ENCODE results near the gene PTPRN2. TPM values are rescaled to one million over a fixed set of nuclear protein-coding genes. Genes with fewer than 3 reads are reported as not detected.
"Not testable (repeated sequence)": the region's sequence is repeated elsewhere in the genome, so short reads cannot be mapped to it uniquely, and the experiment has no call there.

Gene PTPRN2
- polyA plus RNA-seq, 1 experiment: 0.31 TPM

DNA sequence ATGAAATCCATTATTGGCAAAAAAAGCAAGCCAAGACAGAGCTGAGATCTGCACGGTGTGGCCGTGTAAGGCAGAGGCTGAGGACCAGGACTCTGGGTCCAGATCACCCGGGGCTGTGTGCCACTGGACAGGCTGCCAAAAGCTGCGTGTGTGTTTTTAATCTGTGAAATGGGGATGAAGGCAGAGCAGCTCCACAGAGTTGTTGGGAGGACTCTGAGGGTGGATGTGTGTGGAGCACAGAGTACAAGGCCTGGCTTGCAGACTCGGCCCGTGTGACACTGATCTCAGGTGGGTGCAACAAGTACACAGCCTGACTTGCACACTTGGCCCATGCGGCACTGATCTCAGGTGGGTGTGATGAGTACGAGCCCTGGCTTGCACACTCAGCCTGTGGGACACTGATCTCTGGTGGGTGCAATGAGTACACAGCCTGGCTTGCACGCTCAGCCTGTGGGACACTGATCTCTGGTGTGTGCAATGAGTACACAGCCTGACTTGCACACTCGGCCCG lies 921.0 kb downstream of the PTPRN2 start:
- POLR2A ChIA-PET: no interaction called here

DNA sequence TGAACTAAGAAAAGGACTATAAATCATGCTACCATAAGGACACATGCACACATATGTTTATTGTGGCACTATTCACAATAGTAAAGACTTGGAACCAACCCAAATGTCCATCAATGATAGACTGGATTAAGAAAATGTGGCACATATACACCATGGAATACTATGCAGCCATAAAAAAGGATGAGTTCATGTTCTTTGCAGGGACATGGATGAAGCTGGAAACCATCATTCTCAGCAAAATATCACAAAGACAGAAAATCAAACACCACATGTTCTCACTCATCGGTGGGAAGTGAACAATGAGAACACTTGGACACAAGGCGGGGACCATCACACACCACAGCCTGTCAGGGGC lies 922.0 kb downstream of the PTPRN2 start:
- H3K4me3 ChIP-seq (ENCODE audit: low read depth, low read length); H3K36me3 ChIP-seq (ENCODE audit: control insufficient read depth, insufficient read depth, low read length); CTCF ChIA-PET; DNase-seq (ENCODE audit: low read depth); POLR2A ChIA-PET; H3K27me3 ChIP-seq (ENCODE audit: control insufficient read depth, insufficient read depth, low read length): not testable (repeated sequence)

More for the DNA sequence above, 921.0 kb downstream of the PTPRN2 start:
- CTCF ChIA-PET: no interaction called here
- Histone ChIP-seq H3K36me3 (ENCODE audit: control insufficient read depth, insufficient read depth, low read length) (no peaks in the 10 kb centered on the region), H3K27me3 (ENCODE audit: control insufficient read depth, insufficient read depth, low read length) (no peaks in the 10 kb centered on the region), H3K4me3 (ENCODE audit: low read depth, low read length) (no peak overlapping the region)
- DNase-seq (ENCODE audit: low read depth): no peak
- TF ChIP-seq, protein P1, sequence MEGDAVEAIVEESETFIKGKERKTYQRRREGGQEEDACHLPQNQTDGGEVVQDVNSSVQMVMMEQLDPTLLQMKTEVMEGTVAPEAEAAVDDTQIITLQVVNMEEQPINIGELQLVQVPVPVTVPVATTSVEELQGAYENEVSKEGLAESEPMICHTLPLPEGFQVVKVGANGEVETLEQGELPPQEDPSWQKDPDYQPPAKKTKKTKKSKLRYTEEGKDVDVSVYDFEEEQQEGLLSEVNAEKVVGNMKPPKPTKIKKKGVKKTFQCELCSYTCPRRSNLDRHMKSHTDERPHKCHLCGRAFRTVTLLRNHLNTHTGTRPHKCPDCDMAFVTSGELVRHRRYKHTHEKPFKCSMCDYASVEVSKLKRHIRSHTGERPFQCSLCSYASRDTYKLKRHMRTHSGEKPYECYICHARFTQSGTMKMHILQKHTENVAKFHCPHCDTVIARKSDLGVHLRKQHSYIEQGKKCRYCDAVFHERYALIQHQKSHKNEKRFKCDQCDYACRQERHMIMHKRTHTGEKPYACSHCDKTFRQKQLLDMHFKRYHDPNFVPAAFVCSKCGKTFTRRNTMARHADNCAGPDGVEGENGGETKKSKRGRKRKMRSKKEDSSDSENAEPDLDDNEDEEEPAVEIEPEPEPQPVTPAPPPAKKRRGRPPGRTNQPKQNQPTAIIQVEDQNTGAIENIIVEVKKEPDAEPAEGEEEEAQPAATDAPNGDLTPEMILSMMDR (IDR thresholded peaks at IDR 0.05; ENCODE audit: insufficient read depth, low read depth, low read length): no peak

DNA sequence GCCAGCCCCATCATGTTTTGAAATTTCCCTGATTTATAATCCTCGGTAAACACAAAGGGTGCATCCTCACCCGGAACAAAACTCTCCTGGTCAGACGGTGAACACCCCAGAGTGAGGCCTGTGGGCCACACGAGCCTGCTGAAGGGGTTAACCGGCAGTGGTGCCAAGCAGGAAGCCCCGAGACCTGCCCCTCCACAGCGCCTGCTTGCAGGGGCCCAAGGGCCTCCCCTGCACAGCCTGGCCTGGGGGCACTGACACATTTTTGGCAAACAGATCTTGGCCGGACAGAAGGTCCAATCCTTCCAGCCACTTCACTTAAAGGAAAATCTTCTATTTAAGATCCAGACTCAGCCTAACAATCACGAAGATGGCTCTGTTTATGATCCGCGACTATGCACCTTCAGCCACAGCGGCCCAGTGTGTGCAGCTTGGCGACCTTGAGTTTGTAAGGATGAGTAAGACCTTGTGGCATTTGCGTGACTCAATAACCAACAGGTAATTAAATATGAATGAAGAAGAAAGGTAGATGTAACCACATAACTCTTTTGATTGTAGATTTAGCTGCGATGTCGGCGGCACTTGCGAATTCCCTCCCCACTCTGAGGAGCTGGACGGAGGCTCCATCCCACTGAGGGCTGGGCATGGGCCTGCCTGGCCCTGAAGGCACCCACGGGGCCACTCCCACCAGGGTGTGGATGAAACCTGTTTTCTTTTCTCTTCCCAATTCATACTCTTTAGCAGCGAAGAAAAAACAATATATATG lies 922.6 kb downstream of the PTPRN2 start:
- TF ChIP-seq, protein P1 (IDR thresholded peaks at IDR 0.05; ENCODE audit: insufficient read depth, low read depth, low read length): no peak
- DNase-seq (ENCODE audit: low read depth): no peak
- ChIA-PET POLR2A (no interaction called here), CTCF (no interaction called here)
- Histone ChIP-seq H3K27me3 (ENCODE audit: control insufficient read depth, insufficient read depth, low read length) (no peaks in the 10 kb centered on the region), H3K4me3 (ENCODE audit: low read depth, low read length) (no peak overlapping the region), H3K36me3 (ENCODE audit: control insufficient read depth, insufficient read depth, low read length) (no peaks in the 10 kb centered on the region)

DNA sequence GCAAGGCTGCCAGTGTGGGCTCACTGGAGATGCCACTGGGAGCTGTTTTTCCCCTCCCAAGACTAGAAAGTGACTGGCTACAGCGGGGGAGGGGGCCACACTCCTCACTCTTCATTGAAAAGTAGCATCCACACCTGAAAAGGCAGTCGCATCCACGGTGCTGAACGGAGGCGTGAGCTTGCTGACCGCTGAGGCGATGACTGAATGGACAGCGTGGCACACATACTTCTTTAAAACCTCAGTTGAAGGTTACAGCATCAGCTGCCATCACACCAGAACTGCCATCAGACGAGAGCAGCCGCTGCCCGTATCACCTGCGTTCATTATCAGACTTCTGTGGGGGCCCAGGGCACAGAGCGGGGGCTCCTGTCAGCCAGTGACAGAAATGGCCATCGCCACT lies 923.6 kb downstream of the PTPRN2 start:
- no peak for DNase-seq (ENCODE audit: low read depth)
- ChIA-PET POLR2A (no interaction called here), CTCF (no interaction called here)
- Histone ChIP-seq H3K27me3 (ENCODE audit: control insufficient read depth, insufficient read depth, low read length) (no peaks in the 10 kb centered on the region), H3K36me3 (ENCODE audit: control insufficient read depth, insufficient read depth, low read length) (no peaks in the 10 kb centered on the region), H3K4me3 (ENCODE audit: low read depth, low read length) (no peak overlapping the region)
- TF ChIP-seq, protein P1 (IDR thresholded peaks at IDR 0.05; ENCODE audit: insufficient read depth, low read depth, low read length): no peak

DNA sequence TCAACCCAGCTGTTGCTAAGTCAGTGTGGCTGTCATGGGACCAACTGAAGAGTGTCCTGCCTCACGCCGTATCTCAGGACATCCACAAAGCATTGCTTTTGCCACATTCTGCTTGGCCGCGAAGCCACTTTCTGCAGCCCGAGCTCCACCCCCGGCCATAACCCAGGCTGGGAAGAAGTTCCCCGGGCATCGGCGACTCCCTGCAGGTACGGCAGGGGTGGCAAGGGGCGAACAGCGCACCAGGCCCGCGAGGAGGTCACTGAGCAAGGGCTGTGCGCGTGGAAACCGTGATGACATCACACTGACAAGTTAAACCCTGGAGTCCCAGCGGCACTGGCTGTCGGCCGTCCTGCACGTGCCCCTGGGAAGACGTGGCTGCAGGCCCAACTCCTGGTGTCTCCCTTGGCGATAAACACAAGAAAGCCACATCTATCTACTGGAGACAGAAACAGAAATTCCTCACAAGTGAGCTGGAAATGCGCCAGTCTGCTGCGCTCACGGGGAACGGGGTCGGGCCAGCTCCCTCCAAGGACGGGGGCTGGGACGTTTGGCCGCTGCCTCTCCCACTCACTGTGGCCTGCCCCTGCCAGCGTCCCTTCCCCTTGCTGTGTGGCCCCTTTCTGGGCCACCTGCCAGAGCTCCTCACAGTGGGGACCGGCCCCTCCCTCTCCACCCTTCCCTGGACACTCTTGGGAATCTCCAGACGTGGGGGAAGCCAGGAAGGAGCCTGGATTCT lies 924.5 kb downstream of the PTPRN2 start:
- CTCF ChIA-PET: no interaction called here
- H3K36me3 ChIP-seq (ENCODE audit: control insufficient read depth, insufficient read depth, low read length): no peaks in the 10 kb centered on the region
- H3K27me3 ChIP-seq (ENCODE audit: control insufficient read depth, insufficient read depth, low read length): no peaks in the 10 kb centered on the region
- H3K4me3 ChIP-seq (ENCODE audit: low read depth, low read length): no peak overlapping the region
- TF ChIP-seq, protein P1 (IDR thresholded peaks at IDR 0.05; ENCODE audit: insufficient read depth, low read depth, low read length): no peak
- no peak for DNase-seq (ENCODE audit: low read depth)
- POLR2A ChIA-PET: no interaction called here

Measured in BJ (cell line).